GM18868 (cell line): Measurements from ENCODE around the gene ZNF593OS.

Experiments used
- ATAC-seq: cut with Tn5 transposase; IDR thresholded peaks from one replicate; pipeline ENCODE4 v1.9.1; 2021; ENCODE audit warnings: mild to moderate bottlenecking, moderate library complexity; ENCODE audit not compliant: unreplicated experiment

Gene ZNF593OS

DNA sequence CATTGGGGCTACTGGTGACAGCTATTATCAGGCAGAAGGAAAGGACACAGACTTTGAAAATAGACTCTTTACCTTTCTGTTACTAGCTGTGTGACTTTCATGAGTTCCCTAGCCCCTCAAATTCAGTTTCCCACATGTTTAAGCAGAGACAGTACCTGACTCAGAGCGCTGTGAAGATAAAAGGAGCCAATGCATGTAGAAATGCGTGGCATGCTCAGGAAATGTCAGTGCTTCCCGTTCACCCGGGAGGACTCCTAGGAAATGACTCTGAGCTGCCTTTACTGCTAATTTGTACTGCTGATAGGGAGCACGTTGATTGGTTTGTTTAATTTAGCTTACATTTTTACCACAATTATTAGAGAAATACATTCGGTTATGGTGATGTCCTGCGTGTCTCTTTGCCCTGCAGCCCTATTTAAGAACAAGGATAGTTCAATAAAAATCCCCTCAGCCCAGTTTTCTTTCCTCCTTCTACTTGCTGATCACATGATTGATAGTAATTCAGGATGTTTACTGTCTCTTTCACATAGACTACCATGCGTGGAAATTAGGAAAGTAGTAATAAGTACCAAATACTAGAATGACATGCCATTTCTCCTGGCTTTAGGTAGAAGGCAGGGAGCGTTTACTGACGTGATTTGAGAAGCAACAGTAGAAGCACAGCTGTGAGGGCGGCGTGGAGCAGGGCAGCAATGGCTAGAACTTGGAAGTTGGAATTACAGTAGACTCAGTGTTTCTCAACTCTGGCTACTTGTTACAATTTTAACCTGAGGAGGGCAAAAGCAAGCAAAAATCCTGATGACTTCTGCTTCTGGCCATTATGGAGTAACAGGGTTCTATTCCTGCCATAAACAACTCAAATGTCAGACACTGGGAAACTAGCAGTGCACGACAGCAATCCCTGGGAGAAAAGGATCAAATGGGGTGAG, 44.1 kb downstream of the ZNF593OS start:
- ATAC-seq = no peak

DNA sequence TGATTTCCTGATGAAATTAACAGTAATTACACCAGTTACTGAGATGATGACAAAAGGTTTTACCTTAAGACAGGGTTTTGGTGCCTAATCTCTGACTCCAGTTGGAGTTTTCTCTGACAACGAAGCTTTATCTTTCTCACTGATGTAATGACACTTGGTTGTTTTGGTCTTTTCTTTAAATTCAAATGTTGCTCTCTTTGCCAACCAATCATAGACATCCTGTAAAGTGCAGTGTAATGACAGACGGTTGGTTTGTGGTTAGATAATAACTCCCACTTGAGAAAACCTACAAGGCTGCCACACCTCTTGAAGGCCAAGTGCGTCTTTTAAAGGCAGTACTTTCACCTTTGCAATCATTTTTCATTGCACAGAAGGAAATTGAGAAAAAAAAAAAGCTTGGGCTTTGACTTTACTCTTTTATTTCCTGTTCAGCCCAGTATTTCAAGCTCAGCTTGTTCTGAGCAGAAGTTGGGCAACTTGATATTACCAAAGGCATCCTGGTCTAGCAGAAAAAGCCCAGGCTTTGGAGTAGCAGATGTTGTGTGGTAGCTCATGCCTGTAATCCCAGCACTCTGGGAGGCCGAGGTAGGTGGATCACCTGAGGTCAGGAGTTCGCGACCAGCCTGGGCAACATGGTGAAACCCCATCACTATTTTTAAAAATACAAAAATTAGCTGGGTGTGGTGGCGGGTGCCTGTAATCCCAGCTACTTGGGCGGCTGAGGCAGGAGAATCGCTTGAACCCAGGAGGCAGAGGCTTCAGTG, 45.1 kb downstream of the ZNF593OS start:
- no peak for ATAC-seq

DNA sequence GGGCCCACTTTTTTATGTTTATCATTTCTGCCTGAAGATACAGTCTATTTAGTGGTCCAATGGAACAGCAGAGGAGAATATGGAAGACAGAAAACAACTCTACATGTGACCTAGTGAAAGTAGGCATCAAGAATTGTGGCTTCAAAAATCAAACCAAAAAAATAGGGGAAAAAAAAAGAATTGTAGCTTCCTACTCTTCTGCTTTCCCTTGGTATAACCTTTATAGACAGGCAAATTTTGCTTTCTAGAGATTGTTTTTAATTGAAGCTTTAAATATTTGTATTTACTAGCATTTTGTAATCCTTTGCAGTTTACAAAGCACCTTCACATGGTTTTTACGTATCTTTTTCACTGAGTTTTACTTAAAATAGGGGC, 45.7 kb downstream of the ZNF593OS start:
- no peak for ATAC-seq

DNA sequence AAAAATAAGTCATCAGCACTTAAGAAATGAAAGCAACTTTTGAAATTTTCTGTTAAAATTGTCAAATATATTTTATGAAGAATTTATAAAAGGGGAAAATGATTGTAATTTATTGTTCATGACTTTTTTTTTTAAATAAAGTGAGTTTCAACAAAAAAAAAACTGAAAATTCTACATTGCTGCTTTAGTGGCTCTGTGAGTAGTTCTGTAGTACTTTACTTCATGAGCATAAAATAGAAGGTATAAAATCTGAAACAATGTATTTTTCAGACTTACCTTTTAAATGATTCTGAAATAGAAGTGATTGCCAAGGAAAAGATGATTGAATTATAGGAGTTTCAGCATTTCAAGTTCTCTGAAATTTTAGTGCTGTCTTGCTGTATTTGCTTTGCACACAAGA, 46.2 kb downstream of the ZNF593OS start:
- ATAC-seq = no peak

DNA sequence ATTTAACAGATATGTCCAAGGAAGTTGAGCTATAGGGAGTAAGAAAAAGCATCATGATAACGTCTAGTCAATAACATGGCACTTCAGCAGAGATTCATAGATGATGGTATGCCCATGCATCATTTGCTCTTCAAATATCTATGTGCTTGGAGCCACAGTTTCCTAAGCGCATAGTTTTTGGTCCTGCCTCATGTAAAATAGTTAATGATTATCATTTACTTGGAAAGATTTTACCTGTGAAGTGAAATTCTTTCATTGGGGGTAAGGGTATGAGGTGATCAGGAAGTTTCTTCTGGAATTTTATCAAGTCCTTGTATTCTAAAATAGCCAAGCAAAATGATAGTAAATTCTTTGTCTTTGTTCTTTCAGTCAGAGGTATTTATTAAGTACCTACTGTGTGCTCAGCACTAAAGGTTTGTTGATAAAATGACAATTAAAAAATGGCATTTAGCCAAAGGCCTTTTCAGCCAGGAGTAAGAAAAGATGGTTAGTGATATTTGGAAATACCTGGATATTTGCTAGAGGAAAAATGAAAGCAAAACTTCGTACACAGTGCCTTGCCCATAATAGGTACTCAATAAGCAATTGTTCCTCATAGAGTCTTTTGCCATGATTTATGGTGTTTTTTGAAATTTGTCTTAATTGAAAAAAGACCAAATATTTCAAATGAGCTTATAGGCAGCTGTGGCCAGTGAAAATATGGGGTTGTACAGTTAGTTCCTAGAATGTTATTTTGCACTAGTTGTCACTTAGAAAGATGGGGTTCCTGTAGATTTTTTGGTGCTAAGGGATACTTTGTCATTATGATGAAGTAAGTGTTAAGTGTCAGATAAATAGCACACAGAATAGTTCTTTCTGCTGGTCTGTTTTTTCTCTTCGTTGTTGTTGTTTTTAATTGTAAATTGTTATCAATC, 47.0 kb downstream of the ZNF593OS start:
- ATAC-seq = no peak

DNA sequence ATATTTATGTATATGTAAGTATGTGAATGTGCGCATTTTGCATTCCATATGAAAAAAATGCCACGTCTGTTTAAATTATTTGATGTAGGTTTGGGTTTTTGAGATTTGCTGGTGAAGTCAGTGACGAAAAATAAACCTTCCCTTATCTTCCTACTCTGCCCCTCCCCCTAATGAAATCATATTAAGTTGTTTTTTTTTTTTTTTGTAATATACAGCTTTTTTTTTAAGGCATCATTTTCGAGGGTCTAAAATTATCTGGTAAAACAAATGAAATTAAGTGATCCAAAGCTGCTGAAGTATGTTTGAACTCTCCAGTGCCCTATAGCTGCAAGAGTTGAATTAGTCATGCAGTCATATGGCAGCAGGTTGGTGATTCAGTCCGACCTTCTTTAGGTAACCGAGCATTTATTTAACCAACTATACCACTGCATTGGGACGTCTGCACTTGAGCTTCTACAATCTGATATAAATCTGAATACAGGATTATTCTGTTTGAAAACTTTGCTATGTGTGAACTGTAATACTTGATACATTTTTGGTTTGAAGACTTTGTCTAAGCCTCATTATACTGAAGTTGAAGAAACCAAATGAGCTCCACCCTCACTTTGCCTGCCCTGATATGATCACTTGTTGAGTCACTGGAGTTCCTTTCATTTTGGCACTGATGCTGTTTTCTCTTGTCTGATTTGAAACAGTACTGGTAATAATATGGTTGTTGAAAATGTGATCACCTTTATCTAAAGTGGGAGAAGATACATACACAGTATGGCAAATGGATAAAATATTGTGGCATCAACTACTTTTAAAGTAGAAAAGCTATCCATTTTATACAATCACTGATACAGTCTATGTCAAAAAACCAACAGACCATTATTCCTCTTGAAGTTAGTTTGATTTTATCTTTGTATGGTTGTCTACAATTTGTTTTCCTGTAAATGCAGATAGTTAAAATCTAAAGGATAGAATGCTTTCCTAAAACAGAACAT, 48.4 kb downstream of the ZNF593OS start:
- ATAC-seq = no peak

DNA sequence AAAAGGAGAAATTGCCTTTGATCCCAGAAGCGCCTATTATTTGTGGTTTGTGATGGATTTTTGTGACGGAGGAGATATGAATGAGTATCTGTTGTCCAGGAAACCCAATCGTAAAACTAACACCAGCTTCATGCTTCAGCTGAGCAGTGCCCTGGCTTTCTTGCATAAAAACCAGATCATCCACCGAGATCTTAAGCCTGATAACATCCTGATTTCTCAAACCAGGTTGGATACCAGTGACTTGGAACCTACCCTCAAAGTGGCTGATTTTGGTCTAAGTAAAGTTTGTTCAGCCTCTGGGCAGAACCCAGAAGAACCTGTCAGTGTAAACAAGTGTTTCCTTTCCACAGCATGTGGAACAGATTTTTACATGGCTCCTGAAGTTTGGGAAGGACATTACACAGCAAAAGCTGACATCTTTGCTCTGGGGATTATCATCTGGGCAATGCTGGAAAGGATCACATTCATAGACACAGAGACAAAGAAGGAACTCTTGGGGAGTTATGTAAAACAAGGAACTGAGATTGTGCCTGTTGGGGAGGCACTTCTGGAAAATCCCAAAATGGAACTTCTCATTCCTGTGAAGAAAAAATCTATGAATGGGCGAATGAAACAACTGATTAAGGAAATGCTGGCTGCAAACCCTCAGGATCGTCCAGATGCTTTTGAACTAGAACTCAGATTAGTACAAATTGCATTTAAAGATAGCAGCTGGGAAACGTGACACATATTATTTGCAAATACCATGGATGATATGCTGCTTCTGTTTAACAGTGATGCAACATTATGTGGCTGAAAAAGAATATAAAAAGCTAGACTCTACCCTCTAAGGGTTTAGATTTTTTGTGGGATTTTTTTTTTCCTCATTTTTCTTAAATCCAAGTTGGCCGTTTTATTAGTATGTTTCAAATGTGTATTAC, 49.5 kb downstream of the ZNF593OS start:
- ATAC-seq = no peak

DNA sequence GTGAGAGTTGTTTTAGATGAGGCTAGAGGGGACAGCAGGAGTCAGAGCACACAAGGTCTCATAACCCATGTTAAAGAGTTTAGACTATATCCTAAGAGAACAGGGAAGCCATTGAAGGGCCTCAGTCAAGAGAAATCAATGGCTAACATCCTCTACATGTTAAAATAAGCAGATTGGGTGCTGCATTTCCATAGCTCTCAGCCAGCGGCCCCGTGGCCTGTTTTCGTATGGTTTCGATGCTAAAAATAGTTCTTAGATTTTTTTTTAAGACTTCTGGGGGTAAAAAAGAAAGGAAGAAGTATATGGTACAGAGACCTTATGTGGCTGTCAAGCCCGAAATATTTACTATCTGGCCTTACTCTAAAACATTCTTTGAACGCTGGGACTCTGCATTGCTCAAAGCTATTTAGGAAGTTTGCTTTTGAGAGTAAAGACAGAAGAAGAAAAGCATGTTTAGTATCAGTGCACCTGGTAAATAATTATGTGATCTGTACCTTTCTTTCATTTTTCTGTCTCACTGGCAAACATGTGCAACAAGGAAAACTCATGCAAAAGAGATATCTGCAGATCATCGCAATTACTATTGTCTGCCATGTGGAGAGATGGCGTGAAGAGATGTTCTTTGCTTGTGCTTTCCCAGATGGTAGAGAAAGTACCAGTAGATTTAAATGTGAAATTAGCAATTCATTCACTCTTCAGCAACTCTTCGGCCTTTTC, 51.6 kb downstream of the ZNF593OS start:
- no peak for ATAC-seq
